ENCODE data around the gene ZNF423. TPM values are rescaled to one million over a fixed set of nuclear protein-coding genes. Genes with fewer than 3 reads are reported as not detected.

ZNF423 gene
- total RNA-seq, 2 experiments from 2014 or later = not detected

GRCh38 chr16:49860593-49860992 lies 4.7 kb upstream of the ZNF423 start:
- DNase-seq = no peak

GRCh38 chr16:49859125-49859811 lies 3.4 kb upstream of the ZNF423 start:
- TF ChIP-seq CTCF (IDR thresholded peaks at IDR 0.05) = no peak
- Mint-ChIP-seq H3K27me3 (peaks cover 28% of the 10 kb centered on the region), H3K36me3 (ENCODE audit: low read depth) (no peaks in the 10 kb centered on the region), H3K4me3 (no peak overlapping the region), H3K9me3 (no peaks in the 10 kb centered on the region), H3K27ac (no peak overlapping the region), H3K4me1 (ENCODE audit: low read depth) (peaks cover 3% of the 10 kb centered on the region)
- ATAC-seq (no peak), DNase-seq (peak; percentile 22)
- intact Hi-C loops (cut with micrococcal nuclease) = no loop called here
- ChIA-PET POLR2A (no interaction called here), CTCF (interaction anchor here (4.5 kb wide), 1 partner anchor 18 kb away, joined by 28 read pairs; no protein-coding TSS in a partner anchor)

More at GRCh38 chr16:49860593-49860992, 4.7 kb upstream of the ZNF423 start:
- intact Hi-C loops (cut with micrococcal nuclease) = no loop called here
- no peak overlapping the region for H3K4me3 Mint-ChIP-seq
- no peaks in the 10 kb centered on the region for H3K36me3 Mint-ChIP-seq (ENCODE audit: low read depth)
- H3K4me1 Mint-ChIP-seq (ENCODE audit: low read depth) = peaks cover 3% of the 10 kb centered on the region
- POLR2A ChIA-PET = no interaction called here
- peaks cover 26% of the 10 kb centered on the region for H3K27me3 Mint-ChIP-seq
- ATAC-seq = no peak
- no peak overlapping the region for H3K27ac Mint-ChIP-seq
- no peaks in the 10 kb centered on the region for H3K9me3 Mint-ChIP-seq
- TF ChIP-seq CTCF (IDR thresholded peaks at IDR 0.05) = no peak
- CTCF ChIA-PET = no interaction called here

- peaks cover 36% of the 10 kb centered on the region for H3K27me3 Mint-ChIP-seq
- CTCF ChIA-PET = interaction anchor here (1.1 to 4.5 kb wide), 13 partner anchors 9 to 416 kb away, joined by 3 to 28 read pairs (median 6); no protein-coding TSS in a partner anchor
- intact Hi-C loops (cut with micrococcal nuclease) = no loop called here
These were observed 2.5 kb upstream of the ZNF423 start for GRCh38 chr16:49858200-49859124.

GRCh38 chr16:49857423-49858181 lies 1.7 kb upstream of the ZNF423 start:
- peak; percentile 63 for DNase-seq
- ATAC-seq = no peak

More at GRCh38 chr16:49858200-49859124, 2.5 kb upstream of the ZNF423 start:
- POLR2A ChIA-PET = interaction anchor here (1.3 kb wide), 1 partner anchor 167 kb away, joined by 3 read pairs; the partner anchor contains the start of gene CNEP1R1
- Mint-ChIP-seq H3K36me3 (ENCODE audit: low read depth) (no peaks in the 10 kb centered on the region), H3K27ac (no peak overlapping the region), H3K4me3 (no peak overlapping the region), H3K9me3 (no peaks in the 10 kb centered on the region), H3K4me1 (ENCODE audit: low read depth) (peaks cover 3% of the 10 kb centered on the region)
- TF ChIP-seq CTCF (IDR thresholded peaks at IDR 0.05) = no peak
- DNase-seq (peak; percentile 70), ATAC-seq (peak; percentile 49)

More at GRCh38 chr16:49857423-49858181, 1.7 kb upstream of the ZNF423 start:
- H3K36me3 Mint-ChIP-seq (ENCODE audit: low read depth) = no peaks in the 10 kb centered on the region
- peak; percentile 92 for TF ChIP-seq CTCF (IDR thresholded peaks at IDR 0.05)
- CTCF ChIA-PET = interaction anchor here (0.6 to 4.5 kb wide), 18 partner anchors 8 to 415 kb away, joined by 3 to 28 read pairs (median 5); no protein-coding TSS in a partner anchor
- POLR2A ChIA-PET = interaction anchor here (1.2 to 1.3 kb wide), 2 partner anchors 8 to 167 kb away, joined by 3 read pairs; partner anchors contain the start of gene CNEP1R1
- H3K27me3 Mint-ChIP-seq = peaks cover 39% of the 10 kb centered on the region
- no peak overlapping the region for H3K27ac Mint-ChIP-seq
- H3K4me1 Mint-ChIP-seq (ENCODE audit: low read depth) = peaks cover 3% of the 10 kb centered on the region
- intact Hi-C loops (cut with micrococcal nuclease) = no loop called here
- peak overlapping the region; percentile 63 for H3K4me3 Mint-ChIP-seq
- H3K9me3 Mint-ChIP-seq = no peaks in the 10 kb centered on the region

All from activated CD8-positive, alpha-beta T cell treated with anti-CD3 and anti-CD28 coated beads for 36 hours (primary cell).